GM18858 (cell line): Measurements from ENCODE around the gene PUM2.
"Not testable (repeated sequence)": the region's sequence is repeated elsewhere in the genome, so short reads cannot be mapped to it uniquely, and the experiment has no call there.

Experiments
- ATAC-seq: cut with Tn5 transposase; IDR thresholded peaks from one replicate; pipeline ENCODE4 v1.9.1; 2021; ENCODE audit not compliant: unreplicated experiment

Gene PUM2

GRCh38 chr2:20350753-20351554, at the start of gene PUM2:
TSS of gene PUM2 (minus strand) at chr2:20350844. CDS start at chr2:20327360, 23,484 bp downstream.
- peak; percentile 79 for ATAC-seq

- ATAC-seq, result no peak
Measured at GRCh38 chr2:20400306-20400705, 49.7 kb upstream of the PUM2 start.

- no peak for ATAC-seq
Measured at GRCh38 chr2:20398956-20399567, 48.4 kb upstream of the PUM2 start.

DNA sequence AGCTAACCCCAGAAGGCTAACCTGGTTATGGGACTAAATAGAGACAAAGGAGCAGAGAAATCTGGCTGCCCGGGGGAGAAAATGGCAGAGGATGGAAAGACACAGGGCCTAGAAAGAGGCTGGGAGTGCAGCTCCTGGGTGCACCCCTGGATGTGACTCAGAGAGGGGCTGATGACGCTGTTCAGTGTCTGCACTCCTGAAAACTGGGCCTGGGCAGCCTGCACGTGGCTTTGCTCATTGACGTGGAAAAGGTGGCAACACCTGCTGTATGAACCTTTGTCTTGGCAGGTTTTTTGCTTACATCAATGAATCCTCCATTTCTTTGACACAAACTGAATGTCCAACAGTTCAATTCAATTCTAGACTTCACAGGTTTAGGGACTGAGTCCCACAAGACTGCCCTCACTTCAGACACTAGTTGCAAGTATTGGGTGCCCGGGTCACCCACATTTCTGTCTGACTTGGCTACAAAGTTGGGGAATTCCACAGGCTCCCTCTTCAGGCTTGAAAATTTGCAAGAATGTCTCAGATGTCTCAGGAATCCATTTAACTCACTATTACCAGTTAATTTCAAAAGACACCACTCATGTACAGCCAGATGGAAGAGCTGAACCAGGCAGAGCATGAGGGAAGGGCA, 47.3 kb upstream of the PUM2 start:
- ATAC-seq, result no peak

GRCh38 chr2:20396356-20397000, 45.8 kb upstream of the PUM2 start:
- ATAC-seq, result no peak

- ATAC-seq, result no peak
Measured at GRCh38 chr2:20393986-20394385, 43.3 kb upstream of the PUM2 start.

DNA sequence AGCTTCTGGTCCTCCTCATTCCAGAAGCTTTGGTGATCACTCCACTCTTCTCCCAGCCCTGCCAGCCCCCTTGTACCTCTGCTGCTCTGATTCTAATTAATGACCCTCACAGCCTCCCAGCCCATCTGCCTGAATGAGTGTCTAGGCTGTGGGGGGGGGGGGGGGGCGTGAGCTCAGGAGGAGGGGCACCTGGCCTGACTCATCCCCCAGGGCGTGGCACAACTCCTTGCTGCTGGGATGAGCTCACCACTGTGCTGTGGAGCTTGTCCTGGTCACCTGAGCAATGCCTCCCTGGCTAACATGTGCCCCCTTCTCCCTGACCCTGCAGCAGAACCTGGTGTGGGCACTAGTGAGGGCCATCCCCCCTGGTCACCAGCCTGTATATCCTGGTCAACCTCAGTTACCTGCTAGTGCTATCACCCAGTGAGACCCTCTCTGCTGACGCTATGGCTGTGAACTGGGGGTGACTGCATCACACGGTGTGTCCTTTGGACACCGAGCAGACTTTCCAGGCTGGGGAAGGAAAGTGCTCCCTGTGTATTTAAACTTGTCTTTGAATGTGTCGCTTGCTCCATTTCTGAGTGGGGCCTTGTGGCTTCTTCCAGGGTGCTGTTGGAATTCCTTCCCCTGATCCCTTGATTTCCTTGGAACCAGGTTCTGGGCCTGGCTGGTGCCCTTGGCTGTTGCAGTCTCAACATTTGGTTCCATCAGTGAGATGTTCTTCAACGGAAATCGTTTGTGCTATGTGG, 41.5 kb upstream of the PUM2 start:
- ATAC-seq, result no peak

DNA sequence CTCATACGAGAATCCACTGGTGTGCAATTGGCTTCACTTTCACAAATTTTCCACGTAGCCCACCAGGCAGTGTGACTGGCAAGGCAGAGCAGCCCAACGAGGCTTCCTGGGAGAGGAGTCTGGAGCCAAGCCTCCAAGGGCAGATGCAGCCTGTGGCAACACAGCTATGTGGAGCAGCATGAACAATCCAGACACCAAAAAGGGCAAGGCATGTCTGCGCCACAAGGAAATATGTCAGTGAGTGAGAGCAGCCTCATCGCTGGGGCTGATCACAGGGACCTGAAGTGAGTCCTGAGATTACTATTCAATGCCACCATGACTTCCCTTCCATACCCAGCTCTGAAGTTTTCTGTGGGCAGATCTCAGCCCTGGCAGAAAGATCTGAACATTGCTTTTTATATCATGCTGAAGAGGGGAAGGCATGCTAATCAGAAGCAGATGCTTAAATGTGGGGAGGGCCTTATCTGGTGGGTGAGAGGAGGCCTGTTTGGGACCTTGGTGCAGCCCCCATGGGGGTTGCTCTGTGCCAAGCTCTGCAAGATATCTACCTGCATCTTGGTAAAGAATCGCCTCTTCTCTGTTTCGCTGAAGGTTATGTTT, 40.0 kb upstream of the PUM2 start:
- ATAC-seq, result no peak

GRCh38 chr2:20384953-20385352, 34.3 kb upstream of the PUM2 start:
- no peak for ATAC-seq

- no peak for ATAC-seq
Measured at GRCh38 chr2:20382965-20383810, 32.5 kb upstream of the PUM2 start.

DNA sequence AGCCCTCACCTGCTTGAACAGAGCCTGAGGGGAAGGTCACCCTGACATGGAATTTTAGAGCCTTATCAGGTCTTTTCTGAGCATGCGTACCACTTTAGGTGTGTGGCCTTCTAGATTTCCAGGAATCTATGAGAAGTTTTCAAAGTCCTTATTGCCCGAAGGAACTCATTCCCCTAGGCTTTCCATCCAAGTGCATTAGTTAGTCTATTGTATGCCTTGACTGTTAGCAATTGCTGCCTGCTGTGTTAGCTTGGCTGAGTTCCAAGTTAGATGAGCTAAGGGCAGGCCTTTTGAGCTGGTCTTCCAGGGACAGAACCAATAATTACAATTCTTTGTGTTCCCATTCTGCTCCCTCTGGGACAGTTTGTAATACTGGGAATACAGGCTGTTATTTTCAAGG, 30.8 kb upstream of the PUM2 start:
- no peak for ATAC-seq

DNA sequence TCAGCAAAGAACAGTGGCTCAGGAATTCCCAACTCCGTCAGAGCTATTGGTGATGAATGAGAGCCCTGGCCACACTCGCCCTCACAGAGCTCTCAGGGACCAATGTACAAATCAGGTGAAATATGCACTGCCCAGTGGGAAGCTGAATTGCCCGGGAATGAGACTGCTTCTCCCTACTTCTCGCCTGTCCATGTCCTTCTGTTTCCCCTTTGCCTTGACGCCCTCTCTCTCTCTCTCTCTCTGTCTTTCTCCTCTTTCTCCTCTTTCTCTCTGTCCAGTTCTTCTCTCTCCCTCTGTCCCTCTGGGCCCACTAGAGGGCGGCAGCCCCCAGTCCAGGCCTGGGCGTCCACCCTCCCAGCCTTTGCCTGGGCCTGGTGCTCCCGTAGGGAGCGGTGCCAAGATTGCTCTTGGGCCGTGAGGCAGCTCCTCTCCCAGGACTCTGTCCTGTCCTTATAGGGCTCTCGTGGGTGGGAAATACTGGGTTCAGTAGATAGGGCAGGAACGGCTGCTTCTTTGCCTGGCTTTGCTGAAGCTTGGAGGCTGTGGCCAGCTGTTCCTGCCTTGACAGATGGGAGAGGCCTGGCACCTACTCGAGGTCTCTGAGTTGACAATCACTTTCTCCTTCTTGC, 28.4 kb upstream of the PUM2 start:
- no peak for ATAC-seq

DNA sequence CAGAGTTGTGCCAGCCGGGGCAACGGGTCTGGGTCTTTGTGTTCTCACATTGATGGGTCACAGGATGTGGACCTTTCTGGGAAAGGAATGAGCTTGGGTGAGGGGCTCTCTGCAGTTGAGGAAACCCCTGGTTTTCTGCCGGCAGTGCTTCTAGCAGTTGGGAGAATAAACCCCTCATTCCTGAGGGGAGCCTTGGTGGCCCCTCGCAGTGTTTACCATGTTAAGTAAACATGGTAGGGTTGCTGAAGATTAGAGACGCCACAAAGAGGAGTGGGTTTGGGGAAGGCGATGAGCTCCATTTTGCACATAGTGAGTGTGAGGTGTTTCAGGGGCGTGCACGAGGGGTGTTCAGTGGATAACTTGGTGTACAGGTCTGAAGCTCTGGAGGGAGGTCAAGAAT, 27.7 kb upstream of the PUM2 start:
- no peak for ATAC-seq

GRCh38 chr2:20377741-20378140, 27.1 kb upstream of the PUM2 start:
- no peak for ATAC-seq

GRCh38 chr2:20374982-20375381, 24.3 kb upstream of the PUM2 start:
- ATAC-seq, result not testable (repeated sequence)

DNA sequence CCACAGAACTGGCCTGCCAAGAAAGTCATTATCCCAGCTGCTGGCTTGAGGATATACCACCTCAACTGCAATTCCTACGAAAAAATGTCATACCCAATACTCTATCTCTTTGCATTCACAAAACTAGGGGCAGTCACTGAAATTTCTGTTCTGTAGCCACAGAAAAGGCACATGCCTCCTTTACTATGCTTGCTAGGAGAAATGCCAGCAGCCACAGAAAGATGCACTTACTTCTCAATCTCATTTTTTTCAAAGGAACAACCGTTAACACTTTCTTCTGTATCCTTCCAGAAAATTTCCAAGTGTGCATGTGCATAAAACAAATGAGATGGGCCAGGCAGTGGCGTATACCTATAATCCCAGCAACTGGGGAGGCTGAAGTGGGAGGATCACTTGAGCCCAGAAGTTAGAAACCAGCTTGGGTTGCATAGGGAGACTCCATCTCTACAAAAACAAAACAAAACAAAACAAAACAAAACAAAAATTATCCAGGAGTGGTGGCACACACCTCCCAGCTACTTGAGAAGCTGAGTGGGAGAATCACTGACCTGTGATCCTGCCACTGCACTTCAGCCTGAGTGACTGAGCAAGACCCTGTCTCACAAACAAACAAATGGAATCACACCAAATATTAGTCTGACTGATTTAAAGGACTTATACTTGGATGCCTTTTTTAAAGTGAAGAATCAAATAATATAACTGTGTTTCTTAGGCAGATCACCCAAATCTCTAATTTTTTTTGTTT, 22.4 kb upstream of the PUM2 start:
- ATAC-seq, result no peak

DNA sequence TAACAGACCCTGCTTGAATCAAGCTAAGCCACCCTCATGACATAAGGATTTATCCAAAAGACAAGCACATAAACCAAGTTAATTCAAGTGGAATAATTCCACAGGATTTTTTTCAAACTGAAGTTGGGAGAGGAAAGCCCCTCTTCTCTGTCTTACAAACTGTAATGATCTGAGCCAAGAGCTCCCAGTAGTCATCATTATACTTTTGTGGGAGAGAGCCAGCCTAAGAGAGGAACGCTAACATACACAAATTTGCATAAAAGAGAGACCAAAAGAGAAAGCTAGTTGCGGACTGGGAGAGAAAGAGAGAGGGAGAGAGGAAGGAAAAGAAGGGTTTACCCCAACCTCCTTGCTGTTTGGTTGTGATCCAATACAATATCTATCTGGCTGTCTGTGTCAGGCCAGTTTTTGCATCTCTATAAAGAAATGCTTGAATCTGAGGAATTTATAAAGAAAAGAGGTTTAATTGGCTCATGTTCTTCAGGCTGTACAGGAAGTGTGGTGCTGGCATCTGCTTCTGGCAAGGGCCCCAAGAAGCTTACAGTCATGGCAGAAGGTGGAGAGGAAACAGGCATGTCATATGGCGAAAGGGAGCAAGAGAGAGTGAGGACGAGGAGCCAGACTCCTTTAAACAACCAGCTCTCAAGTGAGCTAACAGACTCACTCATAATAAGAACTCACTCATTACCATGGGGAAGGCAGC, 20.8 kb upstream of the PUM2 start:
- no peak for ATAC-seq

- ATAC-seq, result no peak
Measured at GRCh38 chr2:20370191-20370590, 19.5 kb upstream of the PUM2 start.
